ENCODE data around the gene SSH2.
"Not testable (repeated sequence)": the region's sequence is repeated elsewhere in the genome, so short reads cannot be mapped to it uniquely, and the experiment has no call there.

Gene SSH2

DNA sequence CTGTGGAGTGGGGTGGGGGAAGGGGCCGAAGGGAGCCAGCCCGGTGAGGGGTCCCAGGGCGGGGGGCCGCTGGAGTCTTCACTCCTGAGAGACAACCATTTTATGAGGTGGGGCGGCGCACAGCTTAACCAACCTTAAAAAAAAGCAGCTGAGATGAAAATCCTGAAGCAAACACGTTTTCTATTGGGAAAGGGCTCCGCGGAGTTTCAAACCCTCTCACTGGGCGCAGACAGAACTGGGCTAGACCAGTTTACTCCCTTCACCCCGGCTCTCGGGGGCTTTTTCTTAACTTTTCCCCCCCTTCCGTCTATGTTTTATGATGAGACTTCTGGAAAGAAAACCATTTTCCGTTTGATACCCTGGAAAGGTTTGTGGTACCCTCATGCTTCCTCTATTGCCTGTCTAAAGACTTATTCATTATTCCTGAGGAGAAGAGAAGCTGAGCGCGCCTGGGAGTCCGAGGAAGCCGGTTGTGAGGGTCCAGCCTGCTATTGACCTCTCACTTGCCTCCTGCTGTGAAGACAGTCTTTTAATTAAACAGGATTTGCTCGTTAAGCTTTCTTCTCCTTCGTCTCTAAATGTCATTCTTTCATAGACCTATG is 482 bp upstream of the SSH2 start:
- DNase-seq: peak; percentile 65

DNA sequence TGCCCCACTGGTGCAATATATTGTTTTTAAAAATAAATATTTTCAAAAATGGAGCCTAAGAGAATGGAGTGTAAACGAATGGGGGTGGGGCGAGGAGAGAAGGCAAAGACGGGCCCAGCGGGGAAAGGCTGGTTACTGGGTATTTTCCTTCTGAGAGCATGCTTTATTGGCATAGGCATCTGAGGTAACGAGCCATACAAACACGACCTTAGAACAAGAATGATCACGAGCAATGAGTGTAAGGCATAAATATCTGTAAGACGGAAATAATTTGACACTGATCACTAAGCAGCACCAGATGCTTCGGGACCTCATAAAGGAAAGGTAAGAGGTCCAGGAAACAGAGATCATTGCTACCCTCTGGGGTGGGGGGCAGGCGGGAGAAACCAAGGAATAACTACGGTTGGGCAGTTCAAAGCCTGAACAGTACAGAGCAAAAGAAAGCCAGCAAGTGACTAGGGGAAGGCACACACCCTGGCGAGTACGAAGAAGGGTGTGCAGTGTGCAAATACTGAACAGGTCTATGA is 959 bp downstream of the SSH2 start:
- peak; percentile 52 for DNase-seq

DNA sequence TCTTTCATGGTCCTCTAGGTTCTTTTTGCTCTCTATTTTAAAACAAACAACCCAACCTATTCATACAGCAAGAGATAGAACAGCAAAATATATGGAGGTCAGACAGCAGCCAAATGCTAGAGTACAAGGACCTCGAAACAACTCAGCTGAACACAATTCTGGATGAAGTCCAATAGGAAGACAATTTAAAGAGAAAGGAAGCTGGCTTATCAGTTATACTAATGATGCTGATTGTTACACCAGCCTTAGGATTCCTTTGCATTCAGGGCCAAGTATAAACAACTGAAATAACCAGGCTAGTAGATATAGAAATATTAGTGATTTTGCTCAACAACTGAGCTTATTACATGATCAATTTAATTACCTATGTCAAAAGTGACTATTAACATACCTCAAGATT is 2.5 kb downstream of the SSH2 start:
- no peak for DNase-seq

DNA sequence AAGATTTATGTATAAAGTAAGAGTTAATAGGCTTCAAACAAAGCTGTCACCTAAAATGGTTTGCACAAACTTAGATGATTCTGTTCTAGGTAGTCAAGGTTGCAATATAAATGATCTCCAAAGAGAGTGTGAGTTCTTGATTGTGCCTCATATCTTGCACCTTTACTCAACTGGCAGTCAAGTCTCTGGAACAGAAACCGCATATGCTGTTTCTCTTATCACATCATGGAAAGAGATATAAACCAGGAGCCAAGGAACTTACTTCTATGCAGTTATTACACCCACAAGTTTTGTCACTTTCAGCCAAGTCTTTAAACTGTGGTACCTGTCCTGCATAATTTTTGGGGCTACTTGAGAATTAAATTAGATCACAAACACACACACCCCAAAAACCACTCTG is 5.2 kb downstream of the SSH2 start:
- no peak for DNase-seq

DNA sequence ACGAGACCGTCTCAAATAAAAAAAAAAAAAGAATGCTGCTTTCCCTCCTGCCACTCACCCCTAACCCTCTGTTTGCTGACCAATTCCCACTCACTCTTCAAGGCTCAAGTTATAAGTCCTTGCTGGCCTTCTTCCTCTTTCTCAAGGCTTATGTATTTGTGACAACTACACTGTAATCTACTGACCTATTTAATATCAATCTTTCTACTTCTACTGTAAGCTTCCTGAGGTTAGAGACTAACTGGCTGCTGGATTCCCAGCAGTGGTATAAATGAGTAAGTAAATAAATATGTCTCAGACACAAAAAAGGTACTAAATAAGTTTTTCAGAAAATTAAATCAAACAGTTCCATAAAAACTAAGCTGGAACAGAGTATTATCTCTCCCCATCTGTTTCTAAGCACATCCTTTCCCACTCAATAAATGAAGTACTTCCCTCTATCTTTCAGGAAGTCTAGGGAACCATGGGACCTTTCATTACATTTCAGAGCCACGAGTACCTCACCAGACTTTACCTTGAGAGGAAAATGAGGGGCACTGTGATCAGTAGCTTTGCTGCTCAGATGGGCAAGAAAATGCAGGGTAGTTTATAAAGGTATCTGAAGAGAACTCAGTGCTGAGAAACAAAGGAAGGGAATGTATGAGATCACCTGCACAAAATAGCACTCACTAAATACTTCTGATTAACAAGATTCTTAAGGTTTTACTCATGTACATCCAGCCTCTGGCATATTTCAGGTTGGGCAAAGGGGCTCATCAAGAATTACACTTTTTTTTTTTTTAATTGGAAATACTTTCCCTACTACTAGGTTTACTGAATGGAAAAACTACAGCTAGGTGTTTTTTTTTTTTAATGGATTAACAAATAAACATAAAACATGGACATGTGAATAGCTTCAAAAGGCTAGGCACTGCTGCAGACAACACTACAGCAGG is 10.8 kb downstream of the SSH2 start:
- no peak for DNase-seq

DNA sequence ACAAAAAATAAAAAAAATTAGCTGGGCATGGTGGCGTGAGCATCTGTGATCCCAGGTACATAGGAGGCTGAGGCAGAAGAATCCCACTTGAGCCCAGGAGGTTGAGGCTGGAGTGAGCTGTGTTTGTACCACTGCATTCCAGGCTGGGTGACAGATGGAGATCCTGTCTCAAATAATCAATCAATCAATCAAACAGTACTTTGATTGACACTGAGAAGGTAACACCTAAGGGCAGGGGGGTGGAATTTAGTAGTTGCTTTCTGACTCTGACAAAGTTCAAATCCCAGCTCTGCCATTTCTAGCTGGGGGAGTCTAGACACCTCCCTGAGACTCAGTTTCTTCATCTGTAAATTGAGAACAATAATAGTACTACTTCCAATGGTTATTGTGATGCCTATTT is 12.0 kb downstream of the SSH2 start:
- no peak for DNase-seq

DNA sequence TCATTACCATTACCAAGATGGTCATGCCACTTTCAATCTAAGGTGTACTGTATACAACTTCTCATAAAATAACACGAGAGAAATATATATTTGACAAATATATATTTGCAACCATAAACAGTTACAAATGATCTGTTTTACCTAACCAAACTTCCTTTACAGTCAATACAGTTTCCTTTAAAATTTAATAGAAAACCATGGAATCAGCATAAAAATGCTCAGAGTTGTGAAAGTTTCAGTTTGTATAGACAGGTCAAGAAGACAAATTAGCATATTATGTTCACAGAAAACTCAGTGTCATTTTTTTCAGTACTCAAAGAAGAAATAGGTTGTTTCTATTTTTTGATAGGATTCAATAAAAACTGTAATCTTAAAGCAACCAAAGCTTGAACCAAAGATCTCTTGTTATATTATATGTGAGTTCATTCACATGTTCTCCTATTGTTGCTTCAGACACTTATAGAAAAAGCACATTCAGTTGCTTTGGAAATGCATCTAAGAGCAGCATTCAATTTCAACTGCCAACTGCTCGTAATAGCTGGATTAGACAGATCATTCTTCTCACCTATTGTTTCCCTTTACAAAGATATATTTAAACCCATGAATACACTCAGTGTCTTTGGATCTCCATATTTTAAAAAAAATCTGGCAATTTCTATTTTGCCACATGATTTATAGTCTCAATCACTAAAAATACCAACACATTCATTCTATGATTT is 15.1 kb downstream of the SSH2 start:
- no peak for DNase-seq

DNA sequence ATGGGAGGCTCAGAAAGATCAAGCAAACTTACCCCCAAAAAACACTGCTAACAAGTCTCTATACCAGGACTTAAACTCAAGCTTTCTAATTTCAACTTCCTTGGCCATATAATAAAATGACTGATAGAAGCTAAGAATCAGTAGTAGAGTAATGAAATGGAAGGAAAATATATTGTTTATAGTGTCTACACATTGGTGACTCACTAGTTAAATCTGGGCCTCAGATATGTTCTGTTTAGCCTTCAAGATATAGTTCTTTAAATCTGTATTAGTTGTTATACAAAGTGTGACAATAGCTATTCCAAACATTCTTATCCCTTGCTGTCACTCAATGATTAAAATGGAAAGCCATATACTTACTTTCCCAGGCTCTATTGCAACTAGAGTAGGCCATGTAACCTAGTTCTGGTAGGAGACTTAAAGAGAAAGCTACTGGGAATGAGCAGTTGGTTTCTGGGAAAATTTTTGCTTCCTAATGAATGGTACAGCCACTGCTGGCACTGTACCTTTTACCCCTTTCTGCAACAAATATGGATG is 18.3 kb downstream of the SSH2 start:
- no peak for DNase-seq

DNA sequence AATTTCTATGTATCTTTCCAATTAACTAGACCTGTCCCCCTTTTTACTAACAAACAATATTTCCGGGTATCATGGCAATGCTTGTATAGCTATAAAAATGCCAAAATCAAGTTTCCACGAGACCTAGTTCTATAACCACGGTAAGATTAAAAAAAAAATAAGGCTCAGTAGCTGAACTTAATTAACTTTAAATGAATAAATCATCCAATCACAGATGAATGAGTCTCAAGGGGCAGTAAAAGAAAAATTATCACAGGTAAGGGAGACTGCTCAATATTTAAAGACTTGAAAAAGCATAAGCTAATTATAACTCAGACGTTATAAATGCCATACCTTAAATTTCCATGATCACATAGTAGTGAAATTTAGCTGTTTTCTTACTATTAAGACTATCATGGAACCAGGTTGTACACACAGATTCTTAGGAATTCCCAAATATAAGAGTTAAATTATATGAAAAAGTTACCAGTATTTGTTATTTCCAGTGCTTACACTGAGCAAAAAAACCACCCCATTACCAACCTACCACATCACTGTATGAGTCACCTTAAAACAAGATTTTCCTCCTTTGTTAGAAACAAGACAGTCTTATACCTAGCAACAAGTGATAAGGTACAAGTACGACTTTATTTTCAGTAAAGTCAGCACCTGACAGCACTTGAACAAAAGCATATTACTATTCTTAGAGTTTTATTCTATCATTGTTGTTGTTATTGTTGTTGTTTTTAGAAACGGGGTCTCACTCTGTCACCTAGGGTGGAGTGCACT is 20.6 kb downstream of the SSH2 start:
- no peak for DNase-seq

DNA sequence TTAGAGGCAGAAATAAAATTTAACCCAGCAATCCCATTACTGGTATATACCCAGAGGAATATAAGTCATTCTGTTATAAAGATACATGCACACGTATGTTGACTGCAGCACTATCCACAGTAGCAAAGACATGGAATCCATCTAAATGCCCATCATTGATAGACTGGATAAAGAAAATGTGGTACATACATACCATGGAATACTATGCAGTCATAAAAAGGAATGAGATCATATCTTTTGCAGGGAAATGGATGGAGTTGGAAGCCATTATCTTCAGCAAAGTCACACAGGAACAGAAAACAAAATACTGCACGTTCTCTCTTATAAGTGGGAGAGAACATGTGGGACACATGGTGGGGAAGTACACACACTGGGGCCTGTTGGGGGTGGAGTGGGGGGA is 23.1 kb downstream of the SSH2 start:
- DNase-seq: no peak

DNA sequence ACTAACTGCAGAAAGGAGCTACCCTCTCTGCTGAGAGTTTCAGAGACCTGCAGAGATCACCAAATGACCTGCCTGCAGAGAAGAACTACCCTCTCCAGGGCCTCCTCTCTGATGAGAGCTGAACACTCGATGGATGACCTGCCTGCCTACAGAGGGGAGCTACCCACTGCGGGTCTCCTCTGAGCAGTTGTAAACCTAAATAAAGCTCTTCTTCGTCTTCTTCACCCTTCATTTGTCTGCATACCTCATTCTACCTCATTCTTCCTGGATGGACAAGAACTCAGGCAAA is 24.2 kb downstream of the SSH2 start:
- no peak for DNase-seq

DNA sequence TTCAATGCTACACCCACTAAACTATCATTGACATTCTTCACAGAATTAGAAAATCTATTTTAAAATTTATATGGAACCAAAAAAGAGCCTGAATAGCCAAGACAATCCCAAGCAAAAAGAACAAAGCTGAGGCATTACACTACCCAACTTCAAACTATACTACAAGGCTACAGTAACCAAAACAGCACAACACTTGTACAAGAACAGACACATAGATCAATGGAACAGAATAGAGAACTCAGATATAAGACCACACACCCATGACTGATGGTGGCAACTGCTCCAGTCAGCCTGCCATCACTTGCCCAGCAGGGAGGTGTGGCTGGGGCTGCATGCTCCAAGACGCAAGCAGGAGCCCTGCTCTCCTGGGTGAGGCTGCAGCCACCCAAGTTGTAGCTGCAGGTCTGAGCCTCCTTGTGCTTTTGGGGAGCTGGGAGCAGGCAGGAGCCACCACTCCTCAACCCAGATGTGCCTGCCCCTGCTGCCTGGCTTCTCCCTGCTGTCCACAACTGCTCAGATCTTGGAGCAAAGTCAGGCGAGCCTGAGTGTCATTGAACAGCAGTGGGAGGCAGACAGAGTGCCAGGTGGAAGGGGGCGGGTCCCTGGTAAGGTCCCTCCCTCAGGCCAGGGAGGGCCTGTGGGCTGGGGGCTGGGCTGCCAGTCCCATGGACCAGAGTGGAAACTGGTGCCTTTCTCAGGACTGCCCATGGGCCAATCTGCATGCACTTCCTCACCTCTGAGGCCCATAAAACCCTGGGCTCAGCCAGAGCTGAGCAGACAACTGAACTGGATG is 24.7 kb downstream of the SSH2 start:
- DNase-seq: no peak

DNA sequence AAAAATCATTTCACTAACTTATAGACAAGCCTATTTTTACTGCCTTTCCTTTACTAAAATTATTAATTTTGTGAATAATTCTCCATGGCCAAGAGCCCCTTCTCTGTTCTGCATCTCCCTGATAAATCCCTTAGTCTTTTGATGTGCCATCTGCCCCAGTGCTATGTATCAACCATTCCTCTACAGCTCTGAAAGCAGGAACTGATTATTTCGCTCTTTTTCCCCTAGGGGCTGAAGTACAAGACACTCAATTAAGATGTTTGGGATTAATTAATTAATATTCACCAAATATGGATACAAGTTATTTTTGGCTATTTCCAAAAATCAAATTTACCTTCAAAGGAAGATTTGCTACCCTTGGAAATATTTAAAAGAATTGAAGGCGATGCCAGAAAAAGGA is 26.6 kb downstream of the SSH2 start:
- DNase-seq: no peak

DNA sequence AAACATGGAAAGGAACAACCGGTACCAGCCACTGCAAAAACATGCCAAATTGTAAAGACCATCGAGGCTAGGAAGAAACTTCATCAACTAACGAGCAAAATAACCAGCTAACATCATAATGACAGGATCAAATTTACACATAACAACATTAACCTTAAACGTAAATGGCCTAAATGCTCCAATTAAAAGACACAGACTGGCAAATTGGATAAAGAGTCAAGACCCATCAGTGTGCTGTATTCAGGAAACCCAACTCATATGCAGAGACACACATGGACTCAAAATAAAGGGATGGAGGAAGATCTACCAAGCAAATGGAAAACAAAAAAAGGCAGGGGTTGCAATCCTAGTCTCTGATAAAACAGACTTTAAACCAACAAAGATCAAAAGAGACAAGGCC is 32.9 kb downstream of the SSH2 start:
- not testable (repeated sequence) for DNase-seq

DNA sequence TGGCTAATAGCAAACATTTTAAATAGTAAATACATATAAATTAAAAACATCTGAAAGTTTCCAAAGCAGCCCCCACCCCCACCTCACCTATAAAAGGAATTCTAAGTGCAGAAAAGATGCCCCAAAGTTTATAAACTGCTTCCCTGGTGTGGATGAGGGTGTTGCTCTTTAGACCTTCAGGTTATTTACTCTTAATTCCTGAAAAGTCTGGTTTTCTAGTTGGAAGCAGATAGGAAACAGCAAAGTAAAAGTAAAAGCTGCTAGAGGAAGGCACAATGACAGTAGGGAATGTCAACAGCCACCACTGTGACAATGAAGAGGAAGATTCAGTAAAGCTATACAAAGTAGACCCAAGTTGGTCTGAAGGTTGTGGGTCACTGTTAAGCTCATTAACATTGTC is 37.8 kb downstream of the SSH2 start:
- no peak for DNase-seq

DNA sequence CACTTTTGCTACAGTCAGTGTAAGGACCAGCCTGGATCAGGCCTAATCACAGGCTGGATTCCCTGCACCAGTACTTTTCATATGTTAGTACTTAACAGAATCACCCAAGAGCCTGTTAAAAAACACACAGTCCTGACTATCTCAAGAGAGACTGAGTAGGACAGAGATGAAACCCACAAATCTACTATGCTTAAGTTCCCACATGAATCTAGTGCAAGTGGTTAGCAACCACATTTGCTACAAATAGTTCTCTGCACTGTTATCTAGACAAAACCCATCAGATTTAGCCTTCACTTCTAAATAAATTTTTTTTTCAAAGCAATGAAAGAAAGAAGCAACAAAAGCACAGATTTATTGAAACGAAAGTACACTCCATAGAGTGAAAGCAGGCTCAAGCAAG is 38.9 kb downstream of the SSH2 start:
- no peak for DNase-seq

DNA sequence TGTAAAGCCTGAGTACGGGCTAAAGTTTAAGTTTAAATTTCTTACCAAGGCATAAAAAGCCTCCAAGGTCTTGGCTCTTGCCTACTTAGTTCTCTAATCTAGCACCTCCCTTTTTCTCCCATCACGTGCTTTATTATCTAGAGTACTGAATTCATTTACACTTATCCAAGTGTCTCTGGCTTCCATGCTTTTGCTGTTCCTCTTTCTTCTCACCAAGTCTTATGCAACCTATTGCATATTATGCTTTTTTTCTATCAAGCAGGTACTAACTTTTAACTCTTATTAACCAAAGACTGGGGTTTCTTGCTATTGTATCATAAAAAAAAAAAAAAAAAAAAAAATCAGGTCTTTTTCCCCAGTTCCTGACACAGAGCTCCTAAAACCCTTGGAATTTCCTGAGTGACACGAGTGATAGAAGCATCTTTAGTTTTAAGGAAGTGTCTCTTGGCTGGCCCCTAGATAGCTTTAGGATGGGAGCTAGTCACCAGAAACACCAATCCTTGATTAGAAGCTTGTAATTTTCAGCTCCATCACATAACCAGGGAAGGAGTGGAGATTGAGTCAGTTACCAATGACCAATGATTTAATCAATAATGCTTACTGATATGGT is 44.9 kb downstream of the SSH2 start:
- DNase-seq: no peak

DNA sequence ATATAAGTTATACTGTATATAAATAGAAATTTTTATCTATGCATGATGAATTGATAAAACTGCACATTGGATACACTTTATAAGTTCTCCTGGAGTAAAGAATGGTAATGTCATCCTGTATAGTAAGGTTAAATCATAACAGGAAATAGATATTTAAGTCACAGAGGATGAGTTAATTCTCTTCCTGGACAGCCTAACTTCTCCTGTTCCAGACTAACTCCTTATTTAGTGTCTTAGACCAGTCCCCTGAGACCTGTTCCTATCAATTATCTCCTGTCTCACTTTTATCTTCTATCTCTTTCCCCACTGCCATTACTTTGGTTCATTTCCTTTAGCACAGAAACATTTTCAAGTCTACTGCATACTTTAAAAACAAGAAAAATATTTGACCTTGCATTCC is 46.5 kb downstream of the SSH2 start:
- no peak for DNase-seq

DNA sequence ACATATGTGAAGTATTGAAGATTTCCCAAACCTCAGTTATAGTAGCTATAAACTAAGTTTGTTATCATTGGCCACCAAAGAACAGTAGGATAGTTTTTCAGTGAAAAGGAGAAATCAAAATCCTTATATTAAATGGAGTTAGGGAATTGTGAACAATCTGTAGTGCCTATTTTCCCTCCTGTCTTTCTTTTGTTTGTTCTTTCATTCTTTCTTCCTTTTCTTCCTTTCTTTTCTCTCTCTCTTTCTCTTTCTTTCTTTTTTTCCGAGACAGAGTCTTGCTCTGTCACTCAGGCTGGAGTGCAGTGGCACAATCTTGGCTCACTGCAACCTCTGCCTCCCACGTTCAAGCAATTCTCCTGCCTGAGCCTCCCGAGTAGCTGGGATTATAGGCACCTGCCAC is 48.8 kb downstream of the SSH2 start:
- no peak for DNase-seq

DNA sequence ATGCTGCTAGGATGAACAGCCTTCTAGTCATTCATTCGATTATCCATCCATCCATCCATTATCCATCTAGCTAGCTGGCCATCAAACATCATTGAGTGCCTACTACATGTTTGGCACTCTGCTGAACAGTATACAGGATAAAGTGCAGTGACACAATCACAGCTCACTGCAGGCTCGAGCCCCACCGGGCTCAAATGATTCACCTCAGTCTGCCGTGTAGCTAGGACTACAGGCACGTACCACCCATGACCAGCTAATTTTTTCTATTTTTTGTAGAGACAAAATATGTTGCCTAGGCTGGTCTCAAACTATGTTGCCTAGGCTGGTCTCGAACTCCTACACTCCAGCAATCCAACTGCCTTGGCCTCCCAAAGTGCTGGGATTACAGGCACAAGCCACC is 50.0 kb downstream of the SSH2 start:
- DNase-seq: no peak

DNA sequence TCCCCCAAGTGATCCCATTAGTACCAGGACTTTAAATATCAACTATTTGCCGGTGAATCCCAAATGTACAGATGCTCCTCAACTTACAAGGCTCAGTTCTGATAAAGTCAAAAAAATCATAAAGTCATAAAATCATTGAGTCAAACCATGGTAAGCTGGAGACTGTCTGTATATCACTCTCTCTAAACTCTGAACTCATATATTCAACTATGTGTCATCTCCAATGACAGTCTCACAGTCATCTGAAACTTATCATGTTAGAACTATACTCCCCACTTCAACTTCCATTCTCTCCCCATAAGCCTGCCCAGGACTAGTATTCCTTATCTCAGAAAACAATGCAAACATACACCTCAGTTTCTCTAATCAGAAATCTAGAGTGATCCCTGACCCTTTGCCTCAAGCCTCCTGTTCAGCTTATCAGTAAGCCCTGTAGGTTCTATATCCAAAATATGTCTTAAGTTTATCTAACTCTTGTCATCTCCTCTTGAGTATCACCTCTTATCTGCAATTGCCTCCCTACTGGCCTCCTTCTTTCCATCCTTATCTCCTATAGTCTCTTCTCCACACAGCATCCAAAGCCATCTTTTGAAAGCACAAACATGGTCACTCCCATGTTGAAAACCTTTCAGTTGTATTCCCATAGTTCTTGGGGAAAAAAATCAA is 55.0 kb downstream of the SSH2 start:
- DNase-seq: no peak
